Neural progenitor cell (in vitro differentiated cells): Measurements from ENCODE around the gene METTL17. TPM values are rescaled to one million over a fixed set of nuclear protein-coding genes. Genes with fewer than 3 reads are reported as not detected.

Source experiments
- DNase-seq: peaks from one replicate; pipeline ENCODE4 v3.0.0-alpha.2; 2016; ENCODE audit warnings: low spot score
- H2AFZ ChIP-seq: fragments of 200-600 bp; sonication (generic); replicated peaks from 2 replicates; pipeline ENCODE4 v1.6.1; 2016; ENCODE audit warnings: antibody characterized with exemption
- H3F3A ChIP-seq: fragments of 200-600 bp; sonication (generic); 2 replicates; pipeline ENCODE4 v1.6.1; 2016; ENCODE audit warnings: antibody characterized with exemption, low read depth
- H3K27ac ChIP-seq: fragments of 200-600 bp; sonication (generic); 2 replicates; pipeline ENCODE4 v1.5.1; 2016; ENCODE audit warnings: mild to moderate bottlenecking
- H3K27me3 ChIP-seq: fragments of 200-600 bp; sonication (generic); 2 replicates; pipeline ENCODE4 v1.6.1; 2016; ENCODE audit warnings: mild to moderate bottlenecking, moderate library complexity
- H3K36me3 ChIP-seq: fragments of 200-600 bp; sonication (generic); 2 replicates; pipeline ENCODE4 v1.5.1; 2016
- H3K4me1 ChIP-seq: fragments of 200-600 bp; sonication (generic); 2 replicates; pipeline ENCODE4 v1.6.1; 2016; ENCODE audit warnings: mixed run types
- H3K4me2 ChIP-seq: fragments of 200-600 bp; sonication (generic); 2 replicates; pipeline ENCODE4 v1.6.1; 2016
- H3K4me3 ChIP-seq: fragments of 200-600 bp; sonication (generic); 2 replicates; pipeline ENCODE4 v1.5.1; 2016
- H3K79me2 ChIP-seq: fragments of 200-600 bp; sonication (generic); 2 replicates; pipeline ENCODE4 v1.6.1; 2016; ENCODE audit warnings: low read depth
- H3K9ac ChIP-seq: fragments of 200-600 bp; sonication (generic); 2 replicates; pipeline ENCODE4 v1.6.1; 2016
- H3K9me3 ChIP-seq: fragments of 200-600 bp; sonication (generic); 2 replicates; pipeline ENCODE4 v1.5.1; 2016; ENCODE audit warnings: low read depth
- H4K20me1 ChIP-seq: fragments of 200-600 bp; sonication (generic); 2 replicates; pipeline ENCODE4 v1.6.1; 2016; ENCODE audit warnings: low read depth
- H3K27ac Mint-ChIP-seq: 3 replicates; pipeline ENCODE4 v1.8.0; 2021; ENCODE audit warnings: mixed read lengths
- H3K27me3 Mint-ChIP-seq: 2 replicates; pipeline ENCODE4 v1.8.0; 2022; ENCODE audit warnings: low read depth, mild to moderate bottlenecking, inconsistent platforms, moderate library complexity, mixed read lengths; ENCODE audit not compliant: insufficient read depth
- H3K36me3 Mint-ChIP-seq: 3 replicates; pipeline ENCODE4 v1.8.0; 2021; ENCODE audit warnings: mixed read lengths
- H3K4me1 Mint-ChIP-seq: 3 replicates; pipeline ENCODE4 v1.8.0; 2021; ENCODE audit warnings: mixed read lengths
- H3K4me3 Mint-ChIP-seq: 3 replicates; pipeline ENCODE4 v1.8.0; 2021; ENCODE audit warnings: mild to moderate bottlenecking, moderate library complexity, mixed read lengths
- H3K9me3 Mint-ChIP-seq: 3 replicates; pipeline ENCODE4 v1.8.0; 2020; ENCODE audit warnings: mixed read lengths
- CTCF ChIP-seq: fragments of 200-600 bp; sonication (generic); IDR thresholded peaks from 2 replicates; pipeline ENCODE4 v1.5.1; 2017; ENCODE audit warnings: antibody characterized with exemption, mild to moderate bottlenecking
- EZH2 ChIP-seq: fragments of 200-600 bp; sonication (generic); IDR thresholded peaks from 2 replicates; pipeline ENCODE4 v1.6.1; 2017; ENCODE audit warnings: antibody characterized with exemption, mild to moderate bottlenecking, moderate library complexity
- EZH2phosphoT487 ChIP-seq: fragments of 200-600 bp; sonication (generic); IDR thresholded peaks from 2 replicates; pipeline ENCODE4 v1.6.1; 2017; ENCODE audit warnings: antibody characterized with exemption
- total RNA-seq: library from RNA; depleted of rRNA; stranded (reverse); fragments of >200 nt; gene quantifications from 2 replicates; pipeline ENCODE4 v1.2.3, GENCODE V29; 2015; ENCODE audit warnings: low replicate concordance

Gene METTL17
- total RNA-seq, 1 donor from 2014 or later, result 126 TPM

- no peak overlapping the region for H3K4me2 ChIP-seq
- H3K27me3 Mint-ChIP-seq, result peaks cover 8% of the 10 kb centered on the region
These were observed 43.4 kb downstream of the METTL17 start for GRCh38 chr14:21033133-21033698.

GRCh38 chr14:21034707-21035106 is 44.9 kb downstream of the METTL17 start, which contains the start of gene RNASE13:
RNASE13 (minus strand) TSS chr14:21034807; CDS start chr14:21034288, 519 bp downstream.
- H3K27me3 Mint-ChIP-seq, result peaks cover 10% of the 10 kb centered on the region
- H3K27ac Mint-ChIP-seq, result no peak within 1 kb of the TSS
- H3K36me3 Mint-ChIP-seq, result no peaks in the 10 kb centered on the region

More at GRCh38 chr14:21033133-21033698, 43.4 kb downstream of the METTL17 start:
- H2AFZ ChIP-seq, result no peak overlapping the region
- no peak overlapping the region for H3K27ac ChIP-seq
- no peaks in the 10 kb centered on the region for H3K36me3 ChIP-seq
- H3K9ac ChIP-seq, result no peak overlapping the region
- H3K4me1 ChIP-seq, result no peaks in the 10 kb centered on the region
- Mint-ChIP-seq H3K36me3 (no peaks in the 10 kb centered on the region), H3K4me3 (no peak overlapping the region), H3K27ac (no peak overlapping the region), H3K9me3 (no peaks in the 10 kb centered on the region), H3K4me1 (peaks cover 2% of the 10 kb centered on the region)
- no peaks in the 10 kb centered on the region for H3K9me3 ChIP-seq
- no peaks in the 10 kb centered on the region for H3K79me2 ChIP-seq
- no peaks in the 10 kb centered on the region for H3F3A ChIP-seq
- H3K4me3 ChIP-seq, result no peak overlapping the region
- peaks cover 6% of the 10 kb centered on the region for H3K27me3 ChIP-seq
- DNase-seq, result no peak
- TF ChIP-seq CTCF (no peak), EZH2phosphoT487 (no peak), EZH2 (no peak)
- H4K20me1 ChIP-seq, result no peaks in the 10 kb centered on the region

DNA sequence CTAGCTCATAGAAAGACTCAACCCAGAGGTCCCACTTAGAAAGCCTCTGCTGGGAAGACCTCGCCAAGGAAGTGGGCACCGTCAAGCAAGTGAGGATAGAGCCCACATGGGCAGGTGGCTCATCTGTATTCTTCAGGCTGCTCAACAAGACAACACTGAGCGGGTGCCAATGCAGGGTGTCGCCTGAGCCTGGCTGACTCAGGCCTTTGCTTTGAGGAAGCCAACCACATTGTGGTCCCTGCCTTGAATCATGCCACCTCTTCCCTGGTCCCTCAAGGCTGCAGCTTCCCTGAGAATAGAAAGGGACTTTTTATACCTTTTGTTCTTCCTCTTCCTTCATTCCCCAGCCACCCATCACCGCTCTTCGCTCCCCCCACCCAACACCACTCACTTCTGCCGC is 47.0 kb downstream of the METTL17 start:
- DNase-seq, result no peak
- H3K4me3 ChIP-seq, result no peak overlapping the region
- H3K4me2 ChIP-seq, result no peak overlapping the region
- no peaks in the 10 kb centered on the region for H3K9me3 ChIP-seq
- H3K27me3 ChIP-seq, result no peaks in the 10 kb centered on the region
- H2AFZ ChIP-seq, result no peak overlapping the region
- peaks cover 17% of the 10 kb centered on the region for H3K4me1 Mint-ChIP-seq
- H3F3A ChIP-seq, result no peaks in the 10 kb centered on the region
- H4K20me1 ChIP-seq, result no peaks in the 10 kb centered on the region
- no peak for TF ChIP-seq EZH2
- TF ChIP-seq EZH2phosphoT487, result no peak
- no peak for TF ChIP-seq CTCF
- no peaks in the 10 kb centered on the region for H3K79me2 ChIP-seq
- H3K36me3 Mint-ChIP-seq, result no peaks in the 10 kb centered on the region
- H3K9ac ChIP-seq, result no peak overlapping the region
- H3K9me3 Mint-ChIP-seq, result no peaks in the 10 kb centered on the region
- no peaks in the 10 kb centered on the region for H3K36me3 ChIP-seq
- H3K27ac ChIP-seq, result no peak overlapping the region
- H3K4me3 Mint-ChIP-seq, result no peak overlapping the region
- no peak overlapping the region for H3K27ac Mint-ChIP-seq
- peaks cover 12% of the 10 kb centered on the region for H3K27me3 Mint-ChIP-seq
- peaks cover 11% of the 10 kb centered on the region for H3K4me1 ChIP-seq

More at GRCh38 chr14:21034707-21035106, 44.9 kb downstream of the METTL17 start, which contains the start of gene RNASE13:
- DNase-seq, result no peak
- H3K4me3 Mint-ChIP-seq, result peak within 1 kb of the TSS; percentile 14
- Histone ChIP-seq H4K20me1 (no peaks in the 10 kb centered on the region), H3K36me3 (no peaks in the 10 kb centered on the region), H3K4me3 (no peak within 1 kb of the TSS), H3K79me2 (no peaks in the 10 kb centered on the region), H3K27ac (no peak within 1 kb of the TSS), H3K4me1 (peaks cover 11% of the 10 kb centered on the region), H3F3A (no peaks in the 10 kb centered on the region), H3K27me3 (no peaks in the 10 kb centered on the region), H2AFZ (no peak within 1 kb of the TSS), H3K4me2 (no peak within 1 kb of the TSS), H3K9me3 (no peaks in the 10 kb centered on the region), H3K9ac (no peak within 1 kb of the TSS)
- no peaks in the 10 kb centered on the region for H3K9me3 Mint-ChIP-seq
- no peak for TF ChIP-seq EZH2
- TF ChIP-seq CTCF, result no peak
- no peak for TF ChIP-seq EZH2phosphoT487
- peaks cover 7% of the 10 kb centered on the region for H3K4me1 Mint-ChIP-seq
